T-helper 17 cell (primary cell): ENCODE data around the gene NAT9. TPM values are rescaled to one million over a fixed set of nuclear protein-coding genes. Genes with fewer than 3 reads are reported as not detected.

Experiments used
- ATAC-seq: fragments of 150-1000 bp; cut with Tn5 transposase; 2 replicates; pipeline ENCODE4 v1.10.0; 2021; ENCODE audit warnings: mild to moderate bottlenecking, moderate library complexity
- DNase-seq, 3 donors: peaks; one replicate each; pipeline versions ENCODE4 v3.0.0 to v3.0.0-alpha.2; 2020 to 2021
- H3K9me3 ChIP-seq: one replicate; pipeline ENCODE4 v1.7.0; 2013; ENCODE audit warnings: low read length, mild to moderate bottlenecking; ENCODE audit not compliant: control insufficient read depth, poor library complexity, severe bottlenecking
- H3K27ac Mint-ChIP-seq: one replicate; pipeline ENCODE4 v1.8.0; 2022; ENCODE audit warnings: mild to moderate bottlenecking, moderate library complexity, mixed read lengths
- H3K27me3 Mint-ChIP-seq: one replicate; pipeline ENCODE4 v1.8.0; 2022; ENCODE audit warnings: mixed read lengths
- H3K36me3 Mint-ChIP-seq: one replicate; pipeline ENCODE4 v1.8.0; 2022; ENCODE audit warnings: low read depth, mixed read lengths
- H3K4me1 Mint-ChIP-seq: one replicate; pipeline ENCODE4 v1.8.0; 2022; ENCODE audit warnings: mild to moderate bottlenecking, mixed read lengths
- H3K4me3 Mint-ChIP-seq: one replicate; pipeline ENCODE4 v1.8.0; 2022; ENCODE audit warnings: mild to moderate bottlenecking, moderate library complexity, mixed read lengths
- total RNA-seq, 4 donors: library from RNA in 2 of 4; stranded (reverse) in 2 of 4; gene quantifications; one replicate each; pipeline ENCODE4 v1.2.3 and lab custom pipeline; 2022 to 2026

The NAT9 gene
- total RNA-seq, 2 donors from 2014 or later, result 32.3 to 32.8 TPM

GRCh38 chr17:74798239-74798707 is 22.1 kb upstream of the NAT9 start:
- no peak for DNase-seq
- H3K9me3 ChIP-seq, result no peaks in the 10 kb centered on the region
- Mint-ChIP-seq H3K27ac (no peak overlapping the region), H3K4me3 (no peak overlapping the region), H3K36me3 (peaks cover 9% of the 10 kb centered on the region), H3K27me3 (no peaks in the 10 kb centered on the region), H3K4me1 (peaks cover 4% of the 10 kb centered on the region)
- ATAC-seq, result no peak

GRCh38 chr17:74797824-74798223 is 21.7 kb upstream of the NAT9 start:
- H3K9me3 ChIP-seq, result no peaks in the 10 kb centered on the region
- Mint-ChIP-seq H3K27me3 (no peaks in the 10 kb centered on the region), H3K4me1 (peaks cover 4% of the 10 kb centered on the region), H3K4me3 (no peak overlapping the region), H3K36me3 (peaks cover 9% of the 10 kb centered on the region), H3K27ac (no peak overlapping the region)
- ATAC-seq, result no peak
- DNase-seq, result no peak

DNA sequence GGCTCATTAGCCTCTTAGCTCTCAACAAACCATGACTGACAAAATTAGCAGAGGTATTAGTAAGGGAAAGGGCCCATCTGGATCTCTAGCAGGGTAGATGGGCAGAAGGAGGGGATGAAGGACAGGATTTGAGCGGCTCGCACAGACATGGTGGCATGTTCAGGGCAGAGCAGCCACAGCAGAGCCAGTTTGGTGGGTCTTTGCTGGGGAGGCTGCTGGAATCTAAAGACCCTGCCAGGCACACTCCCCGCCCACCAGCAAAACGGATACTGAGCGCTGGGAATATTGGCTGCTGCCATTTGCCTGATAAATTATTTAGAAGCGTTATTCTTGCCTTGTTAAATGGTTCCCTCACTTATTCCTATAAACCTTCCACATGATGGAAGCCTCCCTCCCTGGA is 20.7 kb upstream of the NAT9 start:
- Mint-ChIP-seq H3K4me1 (peaks cover 4% of the 10 kb centered on the region), H3K4me3 (no peak overlapping the region), H3K36me3 (peaks cover 7% of the 10 kb centered on the region), H3K27me3 (no peaks in the 10 kb centered on the region), H3K27ac (no peak overlapping the region)
- no peak for DNase-seq
- no peaks in the 10 kb centered on the region for H3K9me3 ChIP-seq
- ATAC-seq, result no peak

DNA sequence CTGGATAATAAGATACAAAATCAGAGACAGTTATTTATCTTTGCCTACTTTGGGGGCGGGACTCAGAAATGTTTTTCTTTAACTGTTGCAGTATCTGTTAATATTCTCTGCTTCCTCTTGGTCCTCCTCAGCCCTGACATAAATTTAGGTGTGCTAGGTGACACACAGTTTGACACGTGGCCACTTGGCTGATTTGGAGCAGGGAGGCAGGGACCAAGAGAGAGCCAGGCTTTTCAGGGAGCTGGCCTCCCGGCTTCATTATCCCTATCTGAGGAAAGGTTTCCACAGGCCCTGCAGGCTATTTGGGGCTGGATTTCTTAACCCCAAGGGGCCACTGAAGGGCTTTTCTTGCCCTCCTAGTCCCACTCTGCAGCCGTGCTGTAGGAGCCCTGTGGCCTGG is 20.1 kb upstream of the NAT9 start:
- DNase-seq (no peak), ATAC-seq (no peak)
- H3K9me3 ChIP-seq, result no peaks in the 10 kb centered on the region
- no peak overlapping the region for H3K4me3 Mint-ChIP-seq
- H3K27ac Mint-ChIP-seq, result no peak overlapping the region
- H3K36me3 Mint-ChIP-seq, result peaks cover 7% of the 10 kb centered on the region
- peaks cover 9% of the 10 kb centered on the region for H3K4me1 Mint-ChIP-seq
- no peaks in the 10 kb centered on the region for H3K27me3 Mint-ChIP-seq

- H3K4me1 Mint-ChIP-seq, result peaks cover 13% of the 10 kb centered on the region
- H3K27me3 Mint-ChIP-seq, result no peaks in the 10 kb centered on the region
- ATAC-seq (no peak), DNase-seq (no peak)
- H3K27ac Mint-ChIP-seq, result no peak overlapping the region
- no peaks in the 10 kb centered on the region for H3K9me3 ChIP-seq
- no peak overlapping the region for H3K4me3 Mint-ChIP-seq
- H3K36me3 Mint-ChIP-seq, result peaks cover 7% of the 10 kb centered on the region
Measured at GRCh38 chr17:74795327-74796020, 19.3 kb upstream of the NAT9 start.

GRCh38 chr17:74792586-74793105 is 16.5 kb upstream of the NAT9 start:
- Mint-ChIP-seq H3K4me3 (no peak overlapping the region), H3K27me3 (no peaks in the 10 kb centered on the region), H3K27ac (no peak overlapping the region), H3K4me1 (peaks cover 20% of the 10 kb centered on the region), H3K36me3 (peaks cover 4% of the 10 kb centered on the region)
- H3K9me3 ChIP-seq, result no peaks in the 10 kb centered on the region
- no peak for ATAC-seq
- DNase-seq, result no peak

DNA sequence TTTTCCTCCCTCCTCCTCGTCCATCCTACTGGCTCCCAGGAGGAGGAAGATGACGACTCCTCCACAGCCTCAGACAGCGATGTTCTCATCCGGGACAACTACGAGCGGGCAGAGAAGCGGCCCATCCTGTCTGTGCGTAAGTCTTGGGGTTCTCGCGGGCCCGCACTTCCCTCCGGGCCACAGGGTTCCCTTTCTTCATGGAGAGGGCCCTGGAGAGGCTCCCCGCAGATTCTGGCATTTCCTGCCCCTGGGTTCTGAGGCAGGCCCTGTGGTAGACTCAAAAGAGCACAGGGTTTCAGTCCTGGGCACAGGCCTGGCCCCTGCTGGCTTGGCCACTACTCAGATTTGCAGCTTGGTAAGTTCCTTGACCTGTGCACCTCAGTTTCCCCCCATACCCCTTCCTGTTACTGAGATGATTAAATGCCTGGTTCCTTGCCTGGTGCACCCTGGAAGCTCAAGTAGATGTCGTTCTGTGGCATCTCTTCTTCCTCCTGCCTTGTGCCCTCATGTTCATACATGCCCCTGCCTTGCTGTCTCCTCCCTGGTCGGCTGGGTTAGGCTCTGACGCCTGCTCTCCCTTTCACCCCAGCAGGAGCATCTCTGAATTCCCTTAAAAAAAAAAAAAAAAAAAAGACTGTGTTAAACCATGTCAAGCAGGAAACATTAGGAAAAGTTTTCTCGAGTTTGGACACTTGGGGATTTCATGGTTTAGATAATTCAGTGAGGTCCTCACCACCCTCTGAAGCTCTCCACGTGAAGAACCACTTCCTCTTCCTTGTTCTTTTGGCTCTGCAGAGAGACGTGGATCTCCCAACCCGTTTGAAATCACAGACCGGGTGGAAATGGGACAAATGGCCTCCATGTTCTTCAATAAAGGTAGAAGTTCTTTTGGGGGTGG is 14.3 kb upstream of the NAT9 start:
- no peaks in the 10 kb centered on the region for H3K9me3 ChIP-seq
- H3K36me3 Mint-ChIP-seq, result peaks cover 4% of the 10 kb centered on the region
- H3K27me3 Mint-ChIP-seq, result no peaks in the 10 kb centered on the region
- ATAC-seq (no peak), DNase-seq (no peak)
- peak overlapping the region; percentile 70 for H3K4me3 Mint-ChIP-seq
- peaks cover 24% of the 10 kb centered on the region for H3K4me1 Mint-ChIP-seq
- peak overlapping the region; percentile 83 for H3K27ac Mint-ChIP-seq

DNA sequence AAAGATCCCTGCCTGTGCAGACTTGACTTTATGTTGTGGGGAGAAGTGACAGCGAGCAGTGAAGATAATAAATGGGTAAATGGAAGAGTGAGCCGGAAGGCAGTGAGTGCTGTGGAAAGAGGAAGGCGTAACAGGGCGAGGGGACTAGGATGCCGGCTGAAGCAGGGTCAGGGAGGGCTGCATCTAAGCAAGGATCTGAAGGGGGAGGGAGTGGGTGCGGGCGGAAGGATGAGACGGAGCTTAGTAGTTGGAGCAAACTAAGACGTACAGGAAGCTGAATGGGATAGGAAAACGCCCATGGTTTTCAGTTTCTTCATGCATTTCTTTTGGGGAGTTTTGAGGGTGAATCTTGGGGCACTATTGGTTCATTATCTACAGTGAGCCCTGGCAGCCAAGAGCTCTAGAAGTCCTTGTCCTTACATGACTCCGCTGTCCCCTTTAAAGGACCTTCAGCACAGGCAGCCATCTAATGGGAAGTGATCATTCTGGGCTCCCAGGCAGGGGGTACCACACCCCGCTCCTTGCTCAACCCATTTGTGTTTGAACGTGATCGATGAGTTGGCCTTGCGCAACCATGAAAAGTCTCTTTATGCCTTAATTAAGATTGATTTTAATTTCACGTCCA is 10.4 kb upstream of the NAT9 start:
- Mint-ChIP-seq H3K27me3 (no peaks in the 10 kb centered on the region), H3K36me3 (peaks cover 2% of the 10 kb centered on the region), H3K4me1 (peaks cover 39% of the 10 kb centered on the region), H3K4me3 (peak overlapping the region; percentile 21), H3K27ac (peak overlapping the region; percentile 84)
- no peak for DNase-seq
- no peaks in the 10 kb centered on the region for H3K9me3 ChIP-seq
- no peak for ATAC-seq

- Mint-ChIP-seq H3K36me3 (peaks cover 2% of the 10 kb centered on the region), H3K4me3 (no peak overlapping the region), H3K4me1 (peaks cover 42% of the 10 kb centered on the region), H3K27me3 (no peaks in the 10 kb centered on the region), H3K27ac (peak overlapping the region; percentile 84)
- no peak for DNase-seq
- no peak for ATAC-seq
- H3K9me3 ChIP-seq, result no peaks in the 10 kb centered on the region
Measured at GRCh38 chr17:74785981-74786360, 9.8 kb upstream of the NAT9 start.

DNA sequence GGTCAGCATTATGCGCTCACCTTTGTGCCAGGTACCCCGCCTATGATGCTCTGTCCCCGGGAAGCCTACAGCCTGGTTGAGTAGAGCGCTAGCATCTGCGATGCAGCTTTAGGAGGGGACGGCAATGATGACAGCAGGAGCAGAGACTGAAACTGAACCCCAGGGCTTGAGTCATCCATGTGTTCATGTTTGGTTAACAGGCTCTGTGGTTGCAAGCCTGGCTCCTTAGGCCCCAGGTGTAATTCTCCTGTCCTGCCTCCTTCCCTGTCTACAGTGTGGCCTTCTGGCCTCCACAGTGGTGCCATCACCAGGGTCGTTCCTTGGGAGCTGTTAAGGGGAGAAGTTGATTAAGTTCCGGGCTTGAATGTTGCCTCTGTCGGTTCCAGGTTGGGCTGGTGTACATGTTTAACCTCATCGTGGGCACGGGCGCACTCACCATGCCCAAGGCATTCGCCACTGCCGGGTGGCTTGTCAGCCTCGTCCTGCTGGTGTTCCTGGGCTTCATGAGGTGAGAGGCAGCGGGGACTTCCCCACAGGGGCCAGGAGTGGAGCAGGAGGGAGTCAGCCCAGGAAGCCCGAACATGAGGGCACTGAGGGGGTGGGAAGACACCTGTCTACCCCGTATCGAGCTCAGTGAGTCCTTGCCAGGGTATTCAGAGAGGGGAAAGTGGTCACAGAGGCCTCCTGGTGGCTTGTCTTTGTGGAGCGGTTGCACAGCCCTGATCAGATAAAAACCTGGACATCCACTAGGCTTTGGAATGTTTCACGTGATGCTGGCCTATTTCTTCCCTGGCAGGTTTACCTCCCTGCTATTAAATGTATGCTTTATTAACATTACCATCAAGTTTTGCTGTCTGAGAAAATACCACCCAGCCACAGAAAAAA is 9.2 kb upstream of the NAT9 start:
- no peaks in the 10 kb centered on the region for H3K27me3 Mint-ChIP-seq
- no peak overlapping the region for H3K4me3 Mint-ChIP-seq
- DNase-seq, result no peak
- peaks cover 42% of the 10 kb centered on the region for H3K4me1 Mint-ChIP-seq
- ATAC-seq, result no peak
- peaks cover 2% of the 10 kb centered on the region for H3K36me3 Mint-ChIP-seq
- H3K27ac Mint-ChIP-seq, result peak overlapping the region; percentile 75
- no peaks in the 10 kb centered on the region for H3K9me3 ChIP-seq

GRCh38 chr17:74784125-74784810 is 8.1 kb upstream of the NAT9 start:
- H3K9me3 ChIP-seq, result no peaks in the 10 kb centered on the region
- peaks cover 2% of the 10 kb centered on the region for H3K36me3 Mint-ChIP-seq
- no peaks in the 10 kb centered on the region for H3K27me3 Mint-ChIP-seq
- no peak for ATAC-seq
- DNase-seq, result no peak
- peak overlapping the region; percentile 56 for H3K4me3 Mint-ChIP-seq
- H3K27ac Mint-ChIP-seq, result peak overlapping the region; percentile 75
- H3K4me1 Mint-ChIP-seq, result peaks cover 47% of the 10 kb centered on the region

DNA sequence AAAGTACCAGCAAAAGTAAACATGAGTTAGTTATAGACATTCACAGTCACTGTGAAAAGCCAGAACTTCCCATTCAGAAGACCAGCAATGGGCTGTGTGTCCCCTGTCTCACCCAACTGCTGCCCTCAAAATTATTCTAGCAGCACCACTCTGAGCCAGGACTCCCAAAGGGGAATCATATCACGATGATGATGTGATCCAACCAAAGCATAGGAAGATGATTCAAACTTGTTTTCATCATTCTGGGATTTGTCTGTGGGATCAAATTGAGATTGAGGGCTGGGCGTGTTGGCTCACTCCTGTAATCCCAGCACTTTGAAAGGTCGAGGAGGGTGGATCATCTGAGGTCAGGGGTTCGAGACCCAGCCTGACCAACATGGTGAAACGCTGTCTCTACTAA is 6.4 kb upstream of the NAT9 start:
- no peaks in the 10 kb centered on the region for H3K9me3 ChIP-seq
- H3K4me3 Mint-ChIP-seq, result no peak overlapping the region
- H3K36me3 Mint-ChIP-seq, result no peaks in the 10 kb centered on the region
- DNase-seq (no peak), ATAC-seq (no peak)
- peaks cover 48% of the 10 kb centered on the region for H3K4me1 Mint-ChIP-seq
- no peaks in the 10 kb centered on the region for H3K27me3 Mint-ChIP-seq
- H3K27ac Mint-ChIP-seq, result peak overlapping the region; percentile 85
